Measurements from ENCODE around the gene FAM72A.
A peak's percentile ranks its signal among the peaks of the same experiment; 100 is the strongest.
"Not testable (repeated sequence)": the region's sequence is repeated elsewhere in the genome, so short reads cannot be mapped to it uniquely, and the experiment has no call there.

Gene FAM72A

DNA sequence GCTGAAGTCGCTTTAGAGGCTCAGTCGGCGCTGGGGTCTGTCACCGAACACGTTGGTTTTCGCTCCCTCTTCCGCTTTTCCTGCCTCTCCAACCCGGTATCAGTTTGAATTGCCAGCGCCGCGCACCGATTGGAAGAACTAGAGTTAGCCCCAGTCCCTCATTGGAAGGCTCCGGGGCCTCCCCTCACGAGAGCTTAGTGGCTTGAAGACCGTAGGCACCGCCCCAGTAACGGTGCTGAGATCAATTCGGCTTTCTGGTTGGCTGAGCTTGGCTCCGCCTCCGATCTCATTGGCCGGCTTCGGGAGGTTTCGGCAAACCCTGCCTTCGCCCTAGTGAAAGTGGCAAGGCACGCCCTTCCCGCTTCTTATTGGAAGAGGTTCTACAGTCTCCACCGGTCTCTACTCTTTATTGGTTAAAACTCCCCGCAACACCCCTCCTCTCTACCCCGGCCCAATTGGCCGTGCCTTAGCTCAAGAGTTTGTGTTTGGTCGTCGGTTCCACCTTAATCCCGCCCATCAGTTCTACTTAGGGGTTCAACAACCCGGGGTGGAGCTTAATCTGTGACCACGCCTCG is at the start of gene FAM72A:
TSS of gene FAM72A (minus strand) at position 51 of the 575 bp plus-strand sequence. CDS start 814 bp downstream, outside the sequence.
- peak; percentile 99 for DNase-seq

DNA sequence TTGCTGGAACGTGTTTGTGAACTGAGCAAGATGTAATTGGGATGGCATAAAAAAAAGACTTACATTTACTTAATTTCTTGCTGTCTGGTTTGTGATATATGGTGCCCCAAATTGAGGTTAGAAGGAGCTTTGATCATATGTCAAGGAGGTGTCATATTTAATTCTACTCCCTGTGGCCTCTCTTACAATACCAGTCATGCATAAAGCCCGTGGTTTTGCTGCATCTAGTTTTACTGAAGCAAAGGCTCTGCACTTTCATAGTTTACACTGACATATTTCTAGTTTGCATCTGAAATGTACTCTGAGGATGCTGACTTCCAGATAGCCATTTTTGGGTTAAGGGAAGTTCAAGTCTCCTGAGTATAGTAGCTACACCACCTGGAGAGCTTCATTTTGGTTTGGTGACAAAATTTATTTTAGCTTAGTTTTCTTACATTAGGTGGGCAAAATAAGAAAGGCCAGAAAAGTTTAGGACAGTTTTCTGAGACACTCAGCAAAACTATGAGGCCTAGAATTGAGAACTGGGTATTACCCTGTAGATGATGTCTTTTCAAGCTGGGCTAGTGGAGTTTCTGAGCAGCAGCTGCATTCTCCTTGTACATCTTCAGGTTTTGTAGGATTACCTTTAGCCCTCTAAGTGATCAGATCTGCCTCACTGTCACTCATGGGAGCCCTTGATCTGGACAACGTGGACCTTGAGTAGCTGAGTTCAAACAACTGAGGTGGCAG is 48.5 kb upstream of the FAM72A start:
- not testable (repeated sequence) for DNase-seq

DNA sequence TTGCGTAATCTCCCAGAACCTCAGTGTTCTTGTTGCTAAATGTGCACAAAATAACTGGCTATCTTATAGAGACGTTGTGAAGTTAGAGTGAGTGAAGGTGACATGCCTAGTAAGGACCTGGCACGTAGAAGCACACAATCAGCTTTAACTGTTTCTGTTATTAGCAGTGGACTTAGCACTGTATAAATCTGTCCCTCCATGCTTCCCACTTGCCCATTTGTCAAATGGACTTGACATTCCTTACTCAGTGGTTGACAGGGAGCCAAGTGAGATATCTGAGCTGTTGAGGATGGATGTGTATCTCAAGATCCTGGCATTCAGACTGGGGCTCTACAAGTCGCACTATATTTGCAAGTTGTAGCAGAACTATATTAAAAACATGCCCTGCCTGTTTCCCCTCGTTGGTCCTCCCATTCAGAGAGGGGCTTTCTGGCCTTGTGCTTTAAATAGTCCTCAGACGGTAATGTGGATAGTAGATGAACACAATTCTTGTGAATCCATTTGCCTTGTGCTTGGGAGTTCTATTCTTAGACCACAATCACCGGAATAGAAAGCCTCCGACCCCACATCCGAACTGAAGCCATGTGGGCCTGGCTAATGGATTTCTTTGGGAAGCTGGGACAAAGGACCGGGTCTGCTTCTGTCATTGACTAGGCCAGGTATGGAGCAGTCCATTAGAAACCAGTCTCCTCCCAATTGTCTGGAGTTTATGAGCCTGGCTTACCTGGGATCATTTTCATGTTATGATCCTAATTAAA is 43.7 kb upstream of the FAM72A start:
- not testable (repeated sequence) for DNase-seq

DNA sequence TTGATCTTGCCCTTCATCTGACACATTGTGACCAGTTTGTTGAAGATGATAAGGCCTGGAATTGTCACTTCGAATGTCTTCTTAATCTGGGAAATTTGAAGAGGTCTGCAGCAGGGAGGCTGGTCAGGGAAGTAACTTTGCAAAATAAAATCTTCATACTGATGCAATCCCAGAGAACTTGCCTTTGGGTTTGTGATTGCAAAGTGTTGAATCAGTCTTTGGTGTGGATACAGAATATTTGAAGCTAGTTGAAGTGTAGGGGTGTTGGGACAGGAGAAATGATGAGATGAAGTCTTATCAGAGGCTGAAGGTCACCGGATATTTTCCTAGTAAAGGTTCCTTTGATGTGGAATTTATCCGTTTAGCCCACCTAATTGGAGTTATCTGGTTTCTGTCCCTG is 42.8 kb upstream of the FAM72A start:
- not testable (repeated sequence) for DNase-seq

DNA sequence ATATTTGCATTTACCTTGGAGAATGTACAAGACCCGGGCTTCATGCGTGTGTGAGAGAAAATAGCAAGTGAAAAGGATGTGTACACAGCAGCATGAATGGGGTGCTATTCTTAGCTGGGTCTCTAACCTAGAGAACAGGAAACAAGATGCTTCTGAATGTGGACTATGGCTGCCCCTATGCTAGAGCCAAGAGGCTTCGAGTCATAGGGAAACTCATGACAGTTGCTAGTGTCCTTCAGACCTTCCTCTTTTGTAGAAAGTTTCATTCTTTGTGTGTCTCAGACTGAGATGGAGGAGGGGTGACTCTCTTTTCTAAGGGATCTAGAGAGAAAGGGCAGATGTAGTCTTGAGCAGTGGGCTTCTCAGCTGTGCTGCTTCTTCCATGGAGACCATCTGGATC is 40.7 kb upstream of the FAM72A start:
- DNase-seq = peak; percentile 76

DNA sequence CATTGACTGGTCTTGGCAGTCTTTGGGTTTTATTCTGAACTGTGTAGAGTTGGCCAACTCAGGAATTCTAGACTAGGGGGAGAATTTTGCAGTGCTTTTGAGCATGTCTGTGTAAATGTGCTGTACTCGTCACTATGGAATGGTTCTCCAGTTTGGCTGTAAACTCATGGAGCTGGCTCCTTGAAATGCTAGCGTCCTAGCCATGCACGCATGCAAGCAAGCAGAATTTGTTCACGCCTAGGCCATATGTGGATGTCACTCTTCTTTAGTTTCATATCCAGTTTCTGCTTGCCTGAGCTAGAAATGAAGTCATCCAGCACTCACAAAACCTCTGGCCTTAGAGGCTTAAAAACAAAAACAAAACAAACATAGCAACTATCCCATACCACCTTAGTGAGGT is 37.6 kb upstream of the FAM72A start:
- DNase-seq = peak; percentile 67

DNA sequence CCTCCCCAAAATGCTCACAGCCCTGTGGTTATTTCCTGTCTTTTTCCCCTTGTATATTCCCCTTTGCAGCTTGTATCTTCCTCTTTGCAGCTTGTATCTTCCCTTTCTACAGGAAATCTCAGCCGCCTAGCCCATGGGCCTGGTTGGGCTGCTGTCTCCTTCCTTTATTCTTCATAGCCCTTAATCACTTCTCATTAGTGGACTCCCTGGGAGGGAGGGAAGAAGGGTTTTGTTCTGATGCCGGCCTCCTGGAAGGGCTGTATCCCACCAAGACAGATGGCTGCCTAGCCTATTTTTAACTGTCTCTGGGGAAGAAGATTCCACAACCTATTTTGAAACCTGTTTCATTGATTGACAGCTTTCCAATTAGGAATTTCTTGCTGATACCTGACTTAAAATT is 32.6 kb upstream of the FAM72A start:
- not testable (repeated sequence) for DNase-seq

DNA sequence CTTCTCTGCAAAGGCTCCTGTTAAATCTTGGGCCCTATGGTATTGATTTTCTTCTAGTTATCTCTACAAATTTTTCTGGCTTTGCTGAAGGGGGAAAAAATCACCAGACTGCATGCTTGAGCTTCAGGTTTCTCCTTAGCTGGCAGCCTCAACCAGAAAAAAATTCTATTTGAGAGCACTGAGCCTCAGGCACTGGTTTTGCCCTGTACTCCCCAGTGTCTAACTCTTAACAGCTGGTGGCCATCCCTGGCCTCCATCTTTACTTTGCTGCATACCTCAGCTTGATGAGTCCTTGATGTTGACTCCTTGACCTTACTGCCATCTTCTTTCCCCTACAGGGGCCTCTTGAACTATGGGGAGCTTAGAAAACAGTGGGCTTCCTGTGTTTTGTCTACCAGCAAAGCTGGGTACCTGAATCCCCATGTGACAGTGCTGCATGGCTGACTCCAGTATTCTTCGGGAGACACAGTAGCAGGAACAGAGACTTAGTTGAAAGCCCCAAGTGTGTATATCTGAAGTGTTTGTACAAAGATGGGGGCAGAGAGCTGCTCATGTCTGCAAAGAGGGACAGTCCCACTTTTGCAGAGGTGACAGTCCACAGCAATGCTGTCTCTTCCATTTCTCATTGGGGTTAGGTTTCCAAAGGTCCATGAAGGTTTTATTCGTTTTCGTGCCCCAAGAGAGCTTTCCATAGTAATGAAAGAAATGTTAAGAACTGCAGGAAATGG is 31.7 kb upstream of the FAM72A start:
- not testable (repeated sequence) for DNase-seq

DNA sequence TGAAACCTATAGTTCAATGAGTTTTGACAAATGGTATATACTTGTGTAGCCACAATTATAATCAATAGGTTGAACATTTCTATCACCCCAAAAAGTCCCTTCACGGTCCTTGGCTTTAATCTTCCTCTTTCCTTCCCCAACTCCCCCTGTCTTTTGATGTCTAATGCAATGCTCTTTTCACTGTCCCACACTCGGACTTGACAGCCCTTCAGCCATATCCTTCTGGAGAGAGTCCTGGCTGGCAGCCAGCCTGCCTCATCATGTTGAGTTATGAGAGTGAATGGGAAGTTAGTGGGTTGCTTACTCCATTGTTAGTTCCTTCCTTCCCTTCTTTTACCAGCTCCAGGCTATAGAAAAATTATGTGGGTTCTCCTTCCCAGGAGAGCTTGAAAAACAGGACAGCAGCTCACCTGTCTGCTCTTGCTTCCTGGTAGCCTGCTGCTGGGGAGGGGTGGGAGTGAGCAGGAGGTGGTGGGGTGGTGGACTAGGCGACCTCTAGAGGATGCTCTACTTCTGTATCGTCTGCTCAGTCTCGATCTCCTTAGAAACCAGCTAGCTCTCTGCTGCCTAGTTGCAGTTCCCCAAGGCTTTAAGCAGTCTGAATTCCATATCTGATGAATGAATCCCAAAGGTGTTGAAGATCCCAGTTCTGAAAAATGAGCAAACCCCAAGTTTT is 30.5 kb upstream of the FAM72A start:
- DNase-seq = not testable (repeated sequence)

DNA sequence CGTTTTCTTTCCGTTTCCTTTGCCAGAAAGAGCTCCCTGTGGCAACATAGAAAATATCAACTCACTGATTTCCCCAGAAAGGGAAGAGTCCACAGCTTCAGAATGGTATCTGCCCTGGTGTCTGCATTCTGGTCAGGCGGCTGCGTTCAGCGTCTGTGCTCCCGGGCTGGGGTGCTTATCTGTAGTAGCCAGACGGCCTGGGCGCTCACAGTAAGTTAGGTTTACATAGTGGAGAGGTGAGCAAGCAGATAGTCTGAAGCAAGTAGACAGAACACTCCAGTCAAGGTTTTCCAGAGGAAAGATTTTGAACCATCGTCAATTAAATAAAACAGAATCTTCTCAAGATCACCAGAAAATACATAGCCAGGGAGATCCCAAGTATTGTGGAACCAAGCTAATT is 29.4 kb upstream of the FAM72A start:
- DNase-seq = not testable (repeated sequence)

DNA sequence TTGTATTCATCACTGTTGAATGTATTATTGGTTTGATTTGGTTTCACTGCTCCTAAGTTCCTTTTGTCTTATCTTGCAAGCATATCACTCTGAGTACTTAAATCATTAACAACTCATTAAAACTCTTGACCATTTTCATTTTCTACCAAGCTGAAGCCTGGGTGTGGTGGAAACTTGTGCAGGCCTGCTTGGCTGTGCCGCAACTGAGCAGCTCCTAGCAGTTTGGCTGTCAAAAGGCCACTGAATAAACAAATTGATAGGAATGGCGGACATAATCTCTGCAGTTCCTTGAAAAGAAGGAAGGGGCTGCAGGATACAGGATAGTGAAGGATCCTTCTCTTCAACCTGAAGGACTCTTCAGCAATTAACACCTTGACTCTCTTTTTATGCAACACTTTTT is 26.6 kb upstream of the FAM72A start:
- DNase-seq = not testable (repeated sequence)

DNA sequence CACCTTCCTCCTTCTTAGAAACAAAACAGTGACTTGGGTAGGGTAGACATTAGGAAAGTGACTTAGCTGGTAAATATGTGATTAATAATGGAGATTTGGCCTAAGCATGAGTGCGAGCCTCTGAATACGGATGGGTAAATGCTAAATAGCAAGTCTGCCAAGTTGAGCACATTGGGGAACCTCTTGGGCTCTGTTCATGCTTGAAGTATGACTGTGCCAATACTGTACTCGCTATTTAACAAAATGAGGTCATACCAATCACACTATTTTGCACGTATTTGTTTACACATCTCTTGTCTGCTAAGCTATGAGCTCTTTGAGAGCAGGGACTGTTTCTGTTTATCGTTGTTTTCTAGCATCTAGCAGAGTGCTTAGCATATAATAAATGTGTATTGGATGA is 24.2 kb upstream of the FAM72A start:
- DNase-seq = not testable (repeated sequence)

DNA sequence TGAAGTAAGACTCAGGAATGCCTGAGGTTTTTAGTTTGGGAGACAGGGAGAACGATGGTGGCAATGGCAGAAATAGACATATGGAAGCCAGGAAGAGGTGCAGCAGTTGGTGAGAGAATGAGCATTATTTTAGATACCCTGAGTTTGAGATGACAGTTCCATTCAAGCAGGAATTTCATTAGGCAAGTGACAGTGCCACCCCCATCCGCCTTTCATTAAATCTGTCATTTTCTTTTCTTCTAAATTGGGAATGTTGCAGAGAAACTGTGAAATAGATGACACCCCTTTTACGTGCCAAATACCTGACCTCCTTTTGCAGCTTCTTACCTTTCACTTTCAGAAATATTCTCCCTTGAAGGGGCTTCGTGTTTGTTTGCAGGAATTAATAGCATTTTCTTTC is 22.7 kb upstream of the FAM72A start:
- not testable (repeated sequence) for DNase-seq

DNA sequence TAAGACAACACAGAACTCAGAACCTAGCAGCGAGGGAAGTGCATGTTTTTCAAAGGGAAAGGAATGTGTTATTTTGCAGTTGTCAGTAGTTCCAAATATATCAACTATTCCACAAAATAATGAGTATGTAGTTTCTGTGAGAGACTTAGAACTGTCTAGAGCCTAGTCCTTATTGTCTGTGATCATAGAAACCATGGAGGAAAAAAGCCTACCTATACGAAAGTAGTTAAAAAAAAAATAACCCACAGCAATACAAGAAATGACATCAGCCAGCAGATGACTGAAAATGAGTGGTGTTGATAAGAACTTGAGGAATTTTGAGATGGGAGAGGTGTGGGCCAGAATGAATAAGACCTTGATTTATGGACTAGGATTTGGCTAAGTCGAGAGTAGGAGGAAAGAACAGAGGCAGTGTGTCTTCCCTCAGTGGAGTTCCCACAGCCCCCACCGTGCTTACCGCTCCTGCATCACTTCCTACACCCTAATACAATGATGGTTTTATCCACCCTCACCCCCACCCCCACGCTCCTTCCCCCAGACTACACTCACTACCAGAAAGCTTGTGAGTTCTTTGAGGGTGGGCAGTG is 21.6 kb upstream of the FAM72A start:
- DNase-seq = not testable (repeated sequence)

DNA sequence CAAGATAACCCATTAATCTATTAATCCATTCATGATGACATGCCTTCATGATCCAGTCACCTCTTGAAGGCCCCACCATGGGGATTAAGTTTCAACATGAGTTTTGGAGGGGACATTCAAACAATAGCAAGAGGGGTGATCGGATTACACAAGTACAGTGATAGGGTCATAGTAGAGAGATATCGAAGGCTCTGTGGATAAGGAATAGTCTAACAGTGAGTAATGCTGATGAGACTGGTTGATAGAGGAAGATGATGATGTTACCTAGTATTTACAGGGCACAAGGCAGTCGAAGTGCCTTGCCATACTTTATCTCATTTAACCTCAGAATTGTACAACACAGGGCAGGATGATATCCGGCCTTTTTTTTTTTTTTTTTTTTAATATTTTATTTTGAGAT is 18.9 kb upstream of the FAM72A start:
- DNase-seq = not testable (repeated sequence)

DNA sequence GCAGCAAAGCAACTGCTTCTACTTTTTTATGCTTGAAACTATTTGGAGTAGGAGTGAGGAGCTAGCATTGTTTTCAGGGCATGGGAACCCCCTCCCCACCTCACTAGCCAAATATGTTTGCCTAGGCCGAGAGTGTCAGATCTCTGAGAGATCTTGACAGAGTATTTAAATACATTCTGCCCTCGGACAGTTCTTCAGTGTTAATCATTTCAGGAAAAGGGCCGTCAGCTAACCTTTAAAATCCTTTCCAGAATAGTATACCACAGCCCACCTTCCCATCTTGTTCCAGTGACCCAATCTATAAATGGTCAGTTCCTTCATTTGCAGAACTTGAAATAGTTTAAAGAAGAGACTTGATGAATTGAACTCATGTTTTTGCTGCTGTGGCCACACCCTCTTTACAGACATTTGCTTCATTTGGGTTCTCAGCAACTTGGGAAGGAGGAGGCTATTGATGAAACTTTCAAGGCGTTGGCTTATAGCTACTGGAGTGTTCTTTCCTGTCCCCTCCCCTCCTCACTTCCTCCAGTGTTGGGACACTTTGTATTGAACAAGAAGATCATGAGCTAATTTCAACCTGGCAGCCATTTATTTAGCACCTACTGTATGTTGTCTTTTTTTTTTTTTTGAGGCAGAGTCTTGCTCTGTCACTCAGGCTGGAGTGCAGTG is 17.8 kb upstream of the FAM72A start:
- DNase-seq = peak; percentile 77

DNA sequence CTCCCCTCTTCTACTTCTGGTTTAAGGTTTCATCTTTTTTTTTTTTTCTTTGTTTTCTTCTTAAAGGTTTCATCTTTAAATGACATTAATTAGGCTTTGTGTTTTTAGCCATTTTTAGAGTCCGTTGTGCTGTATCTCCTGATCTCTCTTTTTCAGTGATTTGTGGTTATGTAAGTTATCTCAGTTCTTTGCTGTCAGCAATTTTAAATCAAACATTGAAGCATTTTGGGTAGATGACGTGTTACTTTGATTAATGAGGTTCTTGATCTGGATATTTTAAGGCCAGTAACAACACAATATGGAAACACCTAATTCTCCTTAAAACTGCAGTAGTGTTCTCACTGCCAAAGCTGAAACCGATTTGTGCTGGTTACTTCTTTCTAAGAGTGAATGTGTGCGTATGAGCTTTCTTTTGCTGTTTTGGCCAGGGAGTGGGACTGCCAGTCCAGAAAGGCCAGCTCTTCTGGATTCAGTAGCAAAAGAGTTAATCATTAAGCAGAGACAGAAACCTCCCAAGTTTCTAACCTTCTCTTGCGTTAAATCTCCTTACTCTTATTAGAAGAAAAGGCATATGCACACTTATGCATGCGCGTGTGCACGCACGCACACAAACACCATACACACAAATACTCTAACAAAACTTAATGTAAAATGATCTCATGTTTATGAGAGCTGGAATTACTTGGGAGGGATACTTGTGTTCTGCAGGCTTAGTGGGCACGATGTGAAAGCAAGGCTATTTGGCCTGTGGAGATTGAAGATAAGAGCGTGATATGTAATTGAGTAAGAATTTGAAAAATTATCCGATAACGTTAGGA is 17.1 kb upstream of the FAM72A start:
- DNase-seq = not testable (repeated sequence)

DNA sequence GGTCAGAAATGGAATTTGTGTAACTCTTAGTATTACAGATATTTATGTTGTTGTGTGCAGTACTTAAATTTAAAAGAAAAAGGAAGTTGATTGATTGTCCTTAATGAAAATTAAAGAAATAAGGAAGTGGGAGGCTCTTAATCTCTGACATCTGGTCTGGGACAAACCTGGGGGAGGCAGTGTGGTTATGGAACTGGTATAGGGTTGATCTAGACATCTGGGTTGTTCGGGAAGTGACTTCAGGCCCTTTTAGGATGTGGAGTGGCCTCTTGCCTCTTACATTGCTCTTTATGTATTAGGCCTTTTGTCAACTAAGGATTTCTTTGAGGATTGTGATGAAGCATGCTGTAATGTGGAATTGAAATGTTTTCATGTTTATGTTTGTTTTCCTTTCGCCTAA is 16.1 kb upstream of the FAM72A start:
- not testable (repeated sequence) for DNase-seq

DNA sequence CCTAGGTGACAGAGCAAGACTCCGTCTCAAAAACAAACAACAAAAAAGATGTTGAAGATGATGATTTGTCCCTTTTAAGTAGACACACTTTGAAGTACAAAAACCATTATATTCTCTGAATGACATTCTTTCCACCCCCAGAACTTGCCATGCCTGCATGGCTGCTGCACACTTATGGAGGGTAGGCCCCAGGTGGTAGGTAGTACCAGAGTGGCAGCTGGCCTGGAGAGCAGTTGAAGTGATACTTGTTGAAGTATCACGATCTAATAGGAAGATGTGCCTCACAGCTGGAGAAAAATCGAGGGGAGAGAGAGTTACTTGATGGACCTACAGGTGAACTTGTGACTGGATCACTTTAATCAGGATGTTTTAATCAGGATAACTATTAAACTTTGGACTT is 15.6 kb upstream of the FAM72A start:
- not testable (repeated sequence) for DNase-seq

DNA sequence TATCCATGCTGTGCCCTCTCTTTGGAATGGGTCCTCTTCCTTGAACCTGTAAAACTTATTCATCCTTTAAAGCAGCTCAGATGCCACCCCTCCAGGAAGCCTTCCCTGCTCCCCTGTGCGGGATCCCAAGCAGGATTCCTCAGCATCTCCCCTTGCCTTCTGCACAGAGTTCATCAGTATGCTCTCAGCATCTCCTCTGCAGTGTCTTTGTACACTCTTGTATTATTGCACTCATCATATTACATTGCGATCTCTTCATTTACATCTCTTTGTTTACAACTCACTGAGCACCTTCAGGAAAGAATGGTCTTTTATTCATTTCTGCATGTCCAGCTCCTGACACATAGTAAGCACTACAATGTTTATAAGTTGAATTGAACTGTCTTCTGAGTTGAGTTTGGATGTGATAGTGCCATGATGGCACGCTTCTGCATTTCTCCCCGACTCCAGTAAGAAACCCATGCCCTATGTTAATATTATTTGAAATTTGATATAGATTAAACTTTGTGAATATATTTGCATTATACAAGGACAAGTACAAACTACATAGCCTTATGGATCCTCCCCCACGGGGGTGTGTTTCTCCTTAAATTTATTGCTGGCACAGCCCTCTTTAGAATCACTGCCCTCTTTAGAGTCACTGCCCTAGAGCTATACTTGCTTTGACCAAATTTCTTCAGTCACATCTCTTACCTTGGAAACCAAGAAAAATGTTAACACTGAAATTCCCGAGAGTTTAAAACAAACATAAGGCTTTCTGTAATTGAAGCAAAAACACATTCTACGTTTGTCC is 13.2 kb upstream of the FAM72A start:
- not testable (repeated sequence) for DNase-seq
